PC-9 (cell line): ENCODE measurements around the gene KL.

Experiments used
- CTCF ChIP-seq: fragments of 200-600 bp; sonication (generic); conservative IDR thresholded peaks from 2 replicates; pipeline ENCODE4 v1.6.1; 2017; ENCODE audit warnings: mixed run types, antibody characterized with exemption, mild to moderate bottlenecking, moderate library complexity
- EZH2 ChIP-seq: fragments of 200-600 bp; sonication (generic); IDR thresholded peaks from 2 replicates; pipeline ENCODE4 v1.8.0; 2017; ENCODE audit warnings: antibody characterized with exemption, low read depth

GRCh38 chr13:33034882-33035520 is 18.8 kb downstream of the KL start:
- no peak for TF ChIP-seq CTCF
- TF ChIP-seq EZH2 = no peak
